ENCODE measurements around the gene GRIN3B.
A peak's percentile ranks its signal among the peaks of the same experiment; 100 is the strongest.

GRIN3B gene

GRCh38 chr19:1041835-1042685, 41.8 kb downstream of the GRIN3B start:
- DNase-seq (ENCODE audit: low spot score) = no peak

GRCh38 chr19:1042689-1043511, 42.7 kb downstream of the GRIN3B start:
- no peak for DNase-seq (ENCODE audit: low spot score)

- DNase-seq (ENCODE audit: low spot score) = peak; percentile 26
Measured at GRCh38 chr19:1045247-1045603, 45.0 kb downstream of the GRIN3B start.

- no peak for DNase-seq (ENCODE audit: low spot score)
Measured at GRCh38 chr19:1046117-1046626, 46.0 kb downstream of the GRIN3B start.

GRCh38 chr19:1046836-1047695, 46.8 kb downstream of the GRIN3B start:
- no peak for DNase-seq (ENCODE audit: low spot score)

- no peak for DNase-seq (ENCODE audit: low spot score)
Measured at GRCh38 chr19:1047696-1048147, 47.5 kb downstream of the GRIN3B start.

GRCh38 chr19:1049106-1049505, 48.9 kb downstream of the GRIN3B start:
- DNase-seq (ENCODE audit: low spot score) = no peak

GRCh38 chr19:1049800-1050199, 49.6 kb downstream of the GRIN3B start:
- no peak for DNase-seq (ENCODE audit: low spot score)

- no peak for DNase-seq (ENCODE audit: low spot score)
Measured at GRCh38 chr19:1050989-1051788, 51.0 kb downstream of the GRIN3B start.

GRCh38 chr19:1051791-1052190, 51.6 kb downstream of the GRIN3B start:
- DNase-seq (ENCODE audit: low spot score) = no peak

GRCh38 chr19:1052349-1052975, 52.2 kb downstream of the GRIN3B start:
- no peak for DNase-seq (ENCODE audit: low spot score)

- no peak for DNase-seq (ENCODE audit: low spot score)
Measured at GRCh38 chr19:1053176-1054101, 53.2 kb downstream of the GRIN3B start.

GRCh38 chr19:1054102-1055027, 54.1 kb downstream of the GRIN3B start:
- no peak for DNase-seq (ENCODE audit: low spot score)

GRCh38 chr19:1055028-1055425, 54.8 kb downstream of the GRIN3B start:
- no peak for DNase-seq (ENCODE audit: low spot score)

- no peak for DNase-seq (ENCODE audit: low spot score)
Measured at GRCh38 chr19:1055886-1056620, 55.8 kb downstream of the GRIN3B start.

GRCh38 chr19:1057176-1057855, 57.1 kb downstream of the GRIN3B start:
- peak; percentile 50 for DNase-seq (ENCODE audit: low spot score)

- DNase-seq (ENCODE audit: low spot score) = no peak
Measured at GRCh38 chr19:1058112-1058511, 57.9 kb downstream of the GRIN3B start.
